HG03469 (cell line): ENCODE data around the gene ARL15.
A peak's percentile ranks its signal among the peaks of the same experiment; 100 is the strongest.

ENCODE experiments used
- ATAC-seq: cut with Tn5 transposase; IDR thresholded peaks from one replicate; pipeline ENCODE4 v1.9.1; 2021; ENCODE audit warnings: mild to moderate bottlenecking, moderate library complexity, moderate number of reproducible peaks; ENCODE audit not compliant: unreplicated experiment

ARL15 gene

DNA sequence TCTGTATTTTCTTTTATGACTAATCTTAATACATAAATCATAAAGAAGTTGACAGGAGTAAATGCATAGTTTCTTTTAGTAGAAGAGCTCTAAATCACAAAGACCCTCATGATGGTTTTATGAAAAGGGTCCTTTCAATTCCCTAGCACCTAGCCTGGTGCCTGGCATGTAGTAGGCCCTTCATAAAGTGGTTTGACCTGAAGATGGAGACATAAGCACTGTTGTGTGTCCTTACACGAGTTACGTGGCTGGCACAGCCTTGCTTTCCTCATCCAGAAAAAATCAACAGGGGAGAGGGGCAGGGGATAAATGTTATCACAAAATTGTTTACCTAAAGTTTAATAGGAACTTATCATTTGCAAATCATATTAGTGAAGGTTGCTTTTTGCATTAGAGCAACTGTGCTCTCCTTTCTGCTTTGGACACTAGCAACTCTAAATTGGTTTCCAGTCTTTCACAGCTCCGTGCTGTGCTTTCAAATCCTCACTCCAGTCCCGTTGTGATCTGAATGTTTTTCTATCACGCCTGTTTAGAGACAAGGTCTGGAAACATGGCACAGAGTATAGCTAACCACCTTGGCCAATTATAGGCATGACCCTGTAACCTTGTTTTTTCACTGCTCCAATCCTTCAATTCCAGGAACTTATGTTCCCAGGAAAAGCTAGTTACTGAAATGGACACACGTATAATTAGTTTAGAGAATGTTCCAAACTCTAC lies 55.7 kb downstream of the ARL15 start:
- ATAC-seq, result no peak

DNA sequence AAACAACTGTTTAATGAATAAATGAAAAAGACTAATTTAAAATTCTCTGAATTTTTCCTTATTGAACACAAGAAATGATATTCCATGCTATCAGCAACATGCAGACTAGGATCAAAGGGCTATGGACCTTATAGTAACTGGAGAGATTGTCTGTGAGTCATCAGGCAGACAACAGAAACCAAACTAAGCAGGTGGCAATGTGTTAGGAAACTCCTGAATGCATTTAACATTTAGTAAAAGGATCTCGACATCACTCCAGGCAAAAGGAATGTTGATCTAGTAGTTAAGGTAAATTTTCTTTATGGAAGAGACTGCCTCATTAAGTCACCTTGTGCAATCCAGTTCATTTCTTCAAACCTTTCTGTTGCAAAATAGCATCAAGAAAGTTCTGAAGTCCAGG lies 58.4 kb downstream of the ARL15 start:
- no peak for ATAC-seq

DNA sequence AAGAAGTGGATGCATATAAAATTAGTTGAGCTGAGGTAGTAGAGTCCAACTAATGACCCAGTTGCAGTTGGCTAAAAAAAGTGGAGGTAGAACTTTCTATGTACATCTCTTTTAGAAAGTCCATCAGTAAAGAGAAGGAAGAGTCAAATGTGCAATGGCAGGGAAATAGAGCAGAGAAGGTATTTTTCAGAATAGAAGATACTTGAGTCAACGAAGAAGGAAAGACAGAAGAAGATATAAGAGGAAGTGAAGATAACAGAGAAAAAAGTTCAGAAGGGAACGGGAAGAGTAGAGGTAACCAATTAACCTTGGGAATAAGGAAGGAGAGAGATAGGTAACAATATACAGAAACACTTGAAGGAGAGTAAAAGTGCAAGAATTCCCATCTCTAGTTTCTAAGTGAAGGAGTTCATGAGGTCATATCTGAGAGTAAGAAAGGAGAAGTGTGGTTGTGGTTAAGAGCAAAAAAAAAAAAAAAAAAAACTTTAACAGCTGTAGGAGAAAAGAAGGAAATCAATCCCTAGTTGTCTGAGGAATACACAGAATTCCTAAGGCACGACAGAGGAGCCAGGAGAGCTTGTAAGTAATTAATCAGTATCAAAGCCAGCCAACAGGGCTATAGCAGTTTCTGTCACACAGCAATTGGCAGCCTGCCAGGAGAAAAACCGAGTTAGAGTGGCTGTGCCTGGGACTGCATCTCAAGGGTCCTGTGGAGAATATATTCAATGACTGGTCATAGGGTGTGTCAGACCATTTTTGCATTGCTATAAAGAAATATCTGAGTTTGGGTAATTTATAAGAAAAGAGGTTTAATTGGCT lies 61.0 kb downstream of the ARL15 start:
- ATAC-seq, result no peak

DNA sequence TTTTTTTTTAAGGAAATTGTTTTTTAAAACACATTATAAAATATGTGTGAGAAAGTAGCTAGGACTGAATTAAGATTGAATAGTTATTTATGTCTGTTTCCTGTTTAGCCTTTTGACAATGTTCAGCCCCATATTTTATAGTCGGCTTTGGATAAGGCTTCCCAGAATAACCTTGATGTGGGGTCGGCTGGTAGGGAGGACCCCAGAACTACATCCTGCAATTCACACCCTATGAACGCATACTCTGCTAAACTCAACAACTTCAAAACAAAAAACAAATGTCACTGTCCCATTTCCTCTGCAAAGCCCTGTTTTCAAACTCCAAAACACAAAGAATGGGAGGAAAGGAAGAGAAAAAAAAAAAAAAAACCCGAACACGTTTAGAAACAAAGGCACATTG lies 63.1 kb downstream of the ARL15 start:
- ATAC-seq, result no peak

DNA sequence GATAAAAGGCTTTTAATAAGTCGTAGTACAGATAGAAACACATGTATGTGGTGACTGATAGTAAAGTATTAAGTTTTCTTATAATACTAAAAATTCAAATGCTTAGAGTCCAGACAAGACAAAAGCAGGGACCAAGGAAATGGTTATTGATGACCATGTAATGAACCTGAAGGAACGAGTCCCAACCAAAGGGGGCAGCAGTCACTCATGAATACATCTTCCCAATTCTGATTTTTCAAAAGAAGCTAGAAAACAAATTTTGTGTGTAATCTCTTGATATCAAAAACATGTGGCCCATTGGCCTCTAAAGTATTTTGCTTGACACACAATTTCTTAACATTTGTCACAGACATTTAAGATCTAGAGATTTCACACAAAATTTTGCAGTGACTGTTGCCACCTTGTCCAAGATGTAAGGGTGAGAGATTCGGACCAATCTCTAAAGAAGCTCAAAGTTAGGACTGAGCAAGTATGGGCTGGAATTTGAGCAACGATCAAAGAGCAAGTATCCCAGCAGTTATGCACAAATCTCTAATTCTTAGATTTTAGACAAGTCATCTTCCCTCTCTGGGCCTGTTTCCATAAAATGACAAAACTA lies 66.8 kb downstream of the ARL15 start:
- no peak for ATAC-seq

DNA sequence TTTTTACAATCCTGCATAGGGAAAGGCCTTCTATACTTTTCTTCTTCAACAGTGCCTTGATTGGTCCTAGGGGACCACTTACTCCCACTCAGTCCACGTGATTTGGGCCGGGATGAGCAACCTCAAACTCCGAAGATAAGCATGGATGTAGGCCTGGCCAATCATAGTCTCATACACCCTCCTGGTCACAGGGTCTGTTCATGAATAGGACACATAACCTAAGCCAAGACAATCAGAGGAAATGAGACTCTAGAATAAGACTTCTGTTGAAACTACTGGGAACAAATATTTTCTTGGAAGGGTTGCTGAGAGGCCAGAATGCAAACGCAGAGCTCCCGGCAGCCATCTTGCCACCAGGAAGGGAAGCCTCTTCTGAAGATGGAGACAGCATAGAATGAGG lies 68.1 kb downstream of the ARL15 start:
- ATAC-seq, result no peak

DNA sequence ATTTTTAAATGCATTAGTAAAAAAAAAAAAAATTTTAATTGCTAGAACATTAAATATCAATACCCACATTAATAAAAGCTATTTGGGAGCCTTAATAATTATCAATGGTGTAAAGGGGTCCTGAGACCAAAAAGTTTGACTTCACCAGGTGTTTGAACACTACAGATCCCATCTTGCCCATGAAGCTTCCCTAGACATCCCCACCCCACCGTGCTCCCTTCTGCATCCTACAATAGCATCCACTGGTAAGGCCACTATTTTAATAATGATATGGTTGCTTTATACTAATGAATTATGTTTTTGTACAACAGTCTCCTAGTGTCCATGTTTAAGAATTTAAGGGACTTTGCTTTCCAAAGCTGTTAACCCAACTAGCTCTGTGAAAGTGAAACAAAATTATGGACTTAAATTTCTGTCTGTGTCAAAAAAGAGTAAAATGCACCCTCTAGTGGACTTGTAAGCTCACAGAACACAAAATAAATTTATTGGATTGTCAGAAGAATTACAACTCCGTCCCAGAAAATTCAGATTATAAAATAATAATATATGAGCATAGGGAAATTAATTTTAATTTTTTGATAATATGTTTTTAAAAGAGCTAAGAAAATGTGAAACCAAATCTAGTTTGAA lies 76.0 kb downstream of the ARL15 start:
- ATAC-seq, result no peak

DNA sequence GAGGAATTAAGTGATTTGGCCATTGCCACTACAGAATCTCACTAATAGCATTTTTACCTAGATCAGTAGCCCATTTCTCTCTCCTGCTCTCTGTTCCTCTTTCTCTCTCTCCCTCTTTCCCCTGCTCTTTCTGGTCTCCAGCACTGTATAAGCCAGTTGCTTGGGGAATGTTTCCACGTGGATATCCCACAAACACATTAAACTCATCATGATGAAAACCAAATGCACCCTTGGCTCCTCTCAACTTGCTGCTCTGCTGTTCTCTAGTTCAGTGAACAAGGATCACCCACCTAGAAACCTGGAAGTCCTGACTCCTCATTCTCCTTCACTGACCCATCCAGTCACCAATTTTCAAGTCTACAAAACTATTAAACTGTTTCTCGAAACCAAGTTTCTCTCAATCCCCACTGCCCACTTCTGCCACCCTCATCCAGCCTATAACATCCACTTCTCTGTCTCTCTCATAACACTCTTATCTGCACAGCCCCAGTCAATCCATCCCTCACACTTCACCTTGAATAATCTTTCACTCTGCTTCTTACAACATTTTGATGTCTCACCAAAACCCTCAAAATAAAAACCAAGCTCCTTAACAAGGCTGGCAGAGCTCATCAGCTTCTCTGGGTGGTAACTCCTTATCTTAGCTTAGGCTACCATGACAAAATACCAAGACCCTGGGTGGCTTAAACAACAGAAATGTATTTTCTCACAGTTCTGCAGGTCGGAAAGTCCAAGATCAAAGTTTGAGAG lies 79.3 kb downstream of the ARL15 start:
- ATAC-seq, result no peak

DNA sequence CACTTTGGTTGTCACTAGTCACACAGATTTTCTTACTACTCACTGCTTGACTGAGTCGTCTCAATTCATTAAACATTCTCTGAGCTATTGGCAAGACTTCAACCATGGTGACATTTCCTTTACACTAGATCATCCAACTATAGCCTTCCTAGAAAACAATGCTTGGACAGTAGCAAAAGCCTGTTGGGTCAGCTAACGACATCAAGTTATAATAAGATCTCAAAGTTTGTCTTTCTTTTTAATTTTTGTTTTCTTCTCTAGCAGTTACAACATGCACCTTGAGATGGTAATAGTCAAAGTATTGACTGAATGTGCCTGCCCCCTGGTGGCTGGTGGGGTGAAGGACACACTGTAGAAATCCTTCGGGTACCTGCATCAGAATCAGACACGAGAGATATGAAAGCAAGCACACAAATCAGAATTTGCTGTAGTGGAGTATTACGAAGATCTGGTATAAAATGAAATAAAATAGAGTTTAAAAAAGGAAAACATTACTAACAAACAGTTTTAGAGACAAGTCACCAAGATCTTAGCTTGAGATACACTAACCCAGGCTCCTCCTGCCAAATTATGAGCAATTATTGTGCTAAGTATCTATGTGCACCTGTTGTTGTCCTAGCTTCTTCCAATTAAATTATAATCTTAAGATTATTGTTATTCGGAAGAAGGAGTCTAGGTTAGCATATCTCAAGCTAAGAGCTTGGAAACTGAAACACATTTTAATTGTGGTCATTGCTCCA lies 81.2 kb downstream of the ARL15 start:
- ATAC-seq, result peak; percentile 81

DNA sequence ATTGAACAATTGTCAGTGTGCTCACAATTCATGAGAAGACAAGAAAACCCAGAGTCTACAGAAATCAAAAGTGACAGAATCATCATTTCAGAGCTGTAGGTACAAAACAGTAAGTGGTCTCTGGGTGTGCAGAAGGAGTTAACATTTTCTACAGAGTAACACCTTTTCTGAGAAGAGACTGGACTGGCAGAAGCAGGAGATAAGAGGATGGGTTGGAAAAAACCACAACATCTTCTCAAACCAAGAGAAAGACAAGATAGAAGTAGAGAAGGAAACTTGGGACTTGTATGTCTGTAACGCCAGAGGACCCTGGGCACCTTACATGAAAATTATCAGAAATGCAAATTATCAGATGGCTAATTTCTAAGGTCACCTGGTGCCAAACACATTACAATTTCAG lies 82.6 kb downstream of the ARL15 start:
- no peak for ATAC-seq

DNA sequence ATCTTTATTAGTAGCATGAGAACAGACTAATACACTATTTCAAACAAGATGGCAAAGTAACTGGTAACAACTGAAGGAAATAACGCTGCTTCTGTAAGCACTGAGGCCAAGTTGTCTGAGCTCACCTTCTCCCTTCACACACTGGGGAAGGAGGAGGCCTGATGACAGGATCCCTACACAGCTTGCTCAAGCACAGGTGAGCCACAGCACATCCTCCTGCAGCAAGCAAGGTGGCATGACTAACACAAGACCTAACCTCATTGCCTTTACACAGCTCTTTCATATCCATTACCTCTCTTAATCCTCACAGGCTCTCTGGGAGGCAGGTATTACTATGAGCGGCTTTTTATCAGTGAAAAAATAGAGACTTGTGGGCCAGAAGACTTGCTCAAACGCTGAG lies 83.3 kb downstream of the ARL15 start:
- no peak for ATAC-seq

DNA sequence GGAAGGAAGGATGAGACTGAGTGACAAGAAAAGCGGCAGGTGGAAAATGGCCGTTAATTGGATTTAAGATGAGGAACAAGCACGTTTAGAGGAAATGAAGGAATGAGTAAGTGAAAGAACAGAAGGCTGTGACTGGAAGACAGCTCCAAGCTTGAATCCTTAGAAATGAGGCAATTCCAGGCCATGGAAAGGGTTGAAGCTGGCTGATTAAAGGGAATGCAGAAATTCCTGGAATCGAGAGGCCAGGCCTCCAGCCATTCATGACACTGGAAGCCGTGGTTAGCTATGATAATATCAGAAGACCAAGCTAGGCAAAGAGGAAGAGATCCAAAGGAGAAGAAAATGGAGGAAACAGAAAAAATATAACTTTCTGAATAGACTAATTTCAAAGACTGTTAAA lies 84.2 kb downstream of the ARL15 start:
- ATAC-seq, result no peak

DNA sequence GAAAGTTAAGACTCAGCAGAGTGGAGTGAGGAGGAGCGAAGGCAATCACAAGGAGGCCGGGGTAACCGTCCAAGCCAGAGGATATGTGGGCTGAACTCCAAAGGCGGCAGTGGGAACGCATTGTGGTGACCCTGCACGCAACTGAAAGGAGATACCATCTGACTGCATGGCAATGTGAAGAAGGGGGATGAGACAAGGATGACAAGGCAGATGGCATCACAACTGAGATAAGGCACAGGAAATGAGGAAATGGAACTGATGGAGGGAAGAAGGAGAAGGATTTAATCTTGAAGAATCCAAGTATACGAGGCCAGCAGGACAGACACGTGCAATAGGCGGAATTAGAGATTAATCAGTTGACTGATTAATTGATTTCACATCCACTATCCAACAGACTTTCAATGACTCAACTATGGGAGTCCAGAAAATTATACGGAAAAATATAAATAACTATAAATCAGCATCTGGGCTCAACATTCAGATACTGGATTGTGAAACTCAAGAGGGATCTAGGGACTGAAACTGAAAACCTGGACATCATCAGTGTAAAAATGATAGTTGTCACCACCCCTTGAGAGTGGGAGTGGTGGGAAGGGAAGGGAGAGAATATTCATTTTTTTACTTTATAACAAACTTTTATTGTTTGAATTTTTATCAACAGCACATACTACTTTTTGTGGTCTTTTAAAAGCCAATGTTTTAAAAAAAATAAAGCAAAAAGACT lies 86.1 kb downstream of the ARL15 start:
- ATAC-seq, result no peak

DNA sequence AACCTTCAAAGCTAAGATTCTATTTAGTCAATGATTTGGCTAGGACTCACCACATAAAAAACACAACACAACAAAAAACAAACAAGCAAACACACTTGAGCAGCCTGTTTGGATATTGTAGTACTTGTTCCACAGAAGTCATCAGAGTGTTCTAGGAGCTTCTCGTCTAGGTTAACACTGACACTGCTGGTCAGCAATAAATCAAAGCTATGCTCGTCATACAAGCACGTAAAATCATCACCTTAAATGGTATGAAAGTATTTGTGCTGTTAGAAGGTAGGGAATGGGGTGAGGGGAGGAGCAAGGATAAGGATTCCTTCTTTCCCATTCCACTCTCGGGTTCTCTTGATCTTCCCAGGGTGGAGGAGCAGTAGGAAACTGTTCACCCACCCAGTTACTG lies 88.0 kb downstream of the ARL15 start:
- no peak for ATAC-seq

DNA sequence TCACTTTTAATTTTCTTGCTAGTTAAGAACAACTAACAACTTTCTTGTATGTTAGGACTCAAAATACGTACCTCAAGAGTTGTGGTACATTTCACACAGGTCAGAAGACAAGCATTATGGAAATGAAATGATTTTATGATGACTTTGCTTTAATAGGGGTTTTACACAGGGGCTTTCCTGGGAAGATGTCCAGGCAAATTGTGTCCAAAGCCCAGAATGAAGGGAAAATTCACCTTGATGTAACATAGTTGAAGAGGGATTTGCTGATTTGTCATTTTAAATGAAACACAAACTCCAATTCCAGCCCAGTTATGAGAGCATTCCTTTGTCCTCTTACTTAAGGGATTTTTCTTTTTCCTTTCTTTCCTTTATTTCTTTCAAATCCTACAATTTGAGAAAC lies 89.2 kb downstream of the ARL15 start:
- ATAC-seq, result no peak

DNA sequence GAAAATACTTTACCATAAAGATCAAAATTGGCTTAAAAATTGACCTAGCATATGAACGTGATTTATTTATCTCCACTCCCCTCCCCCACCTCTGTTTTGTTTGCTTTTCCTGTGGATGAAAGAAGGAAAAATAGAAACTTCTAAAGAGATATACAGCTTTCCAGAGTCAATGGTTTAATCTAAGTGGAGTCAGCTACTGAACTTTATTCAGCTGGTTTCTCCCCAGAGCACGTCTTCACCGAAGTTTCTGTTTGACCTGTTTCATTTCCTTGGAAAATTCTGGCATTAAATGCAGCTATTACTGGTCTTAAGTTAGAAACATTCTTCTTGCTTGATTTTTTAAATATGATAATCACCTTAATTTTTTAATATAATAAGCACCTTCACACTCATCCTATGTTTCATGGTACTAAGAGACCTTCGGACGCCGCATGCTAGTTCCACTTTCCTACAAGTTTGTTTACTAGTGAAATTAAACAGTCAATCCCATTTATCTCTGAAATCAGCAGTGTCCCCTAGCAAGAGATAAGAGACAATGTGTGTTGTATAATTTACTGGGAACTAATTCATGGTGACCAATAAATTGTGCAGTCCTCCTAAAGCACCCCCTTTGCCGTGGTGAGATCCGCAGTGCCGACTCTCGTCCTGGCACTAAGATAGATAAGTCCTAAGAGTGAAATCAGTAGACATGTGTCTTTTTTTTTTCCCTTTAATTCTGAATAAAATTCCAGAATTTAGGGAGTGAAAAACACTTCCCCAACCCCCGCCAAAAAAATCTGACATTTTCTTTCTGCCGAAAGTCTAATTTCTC lies 89.9 kb downstream of the ARL15 start:
- no peak for ATAC-seq

DNA sequence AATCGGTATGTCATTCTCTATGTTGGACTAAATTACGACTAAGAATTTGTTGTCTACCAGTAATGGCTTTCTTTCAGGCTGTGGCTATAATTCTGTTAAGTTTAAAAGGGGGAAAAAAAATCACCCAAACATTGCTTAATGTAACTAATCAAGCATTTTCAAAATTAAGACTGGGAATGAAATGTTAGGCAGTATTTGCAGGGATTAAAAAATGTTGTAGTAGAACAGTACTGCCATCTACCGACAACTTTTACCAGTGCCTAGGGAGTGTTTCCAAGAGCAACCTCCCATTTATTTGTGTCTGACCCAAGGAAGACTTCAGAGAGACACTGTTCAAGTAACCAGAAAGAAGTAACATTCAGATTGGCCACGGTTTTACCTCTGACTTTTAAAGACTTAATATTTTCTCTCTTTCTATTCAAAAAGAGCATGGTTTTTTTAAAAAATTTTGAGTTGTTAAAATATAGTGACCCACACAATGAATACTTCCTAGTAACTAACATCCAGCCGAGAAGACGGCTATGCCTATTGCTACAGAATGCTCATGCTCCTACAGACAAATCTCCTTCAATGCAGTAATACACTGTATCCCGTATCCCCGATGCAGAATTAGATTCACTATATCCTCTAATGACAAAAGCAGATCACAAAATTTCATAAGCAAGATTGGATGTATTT lies 92.4 kb downstream of the ARL15 start:
- no peak for ATAC-seq

DNA sequence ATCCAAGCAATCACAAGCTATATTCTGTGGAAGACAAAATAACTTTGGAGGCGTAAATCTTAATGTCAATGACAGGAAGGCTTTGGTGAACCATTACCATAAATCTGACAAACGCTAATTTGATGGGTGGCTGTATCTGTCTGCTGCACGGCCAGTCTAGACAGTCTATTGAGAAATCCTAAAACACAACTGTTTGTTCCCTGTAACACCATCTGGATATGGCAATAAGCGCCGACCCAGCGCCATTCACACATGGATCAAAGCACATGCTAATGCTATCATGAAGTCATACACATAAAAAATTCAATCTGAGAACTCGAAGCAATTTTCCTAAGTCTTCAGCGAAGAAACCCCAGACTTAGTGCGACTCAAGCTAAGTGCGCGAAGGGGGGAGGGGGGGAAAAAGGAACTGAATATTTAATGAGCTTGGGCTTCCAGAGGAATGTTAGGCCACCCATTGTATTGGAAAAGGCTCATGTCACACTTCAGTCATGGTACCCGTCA lies 95.1 kb downstream of the ARL15 start:
- no peak for ATAC-seq
